HEK293T (cell line): ENCODE data around the gene DLX5.

Source experiments
- CTCF ChIA-PET: fragments of 350-600 bp; formaldehyde crosslinking; extraction: SDS; loops from one replicate; lab custom pipeline; 2021; ENCODE audit warnings: antibody characterized with exemption, inconsistent platforms; lab: Yijun Ruan, JAX
- POLR2A ChIA-PET: fragments of 350-600 bp; formaldehyde crosslinking; extraction: SDS; loops from one replicate; lab custom pipeline; 2020; ENCODE audit warnings: antibody characterized with exemption, inconsistent platforms; lab: Yijun Ruan, JAX
- DNase-seq: peaks from one replicate; pipeline ENCODE4 v3.0.0; 2012; ENCODE audit warnings: mixed read lengths; ENCODE audit errors: extremely low spot score
- ARNT ChIP-seq: fragments of 450-650 bp; IDR thresholded peaks from 2 replicates; pipeline ENCODE4 v1.6.1; 2017; ENCODE audit warnings: mild to moderate bottlenecking
- BHLHE40 ChIP-seq: fragments of 450-650 bp; IDR thresholded peaks from 2 replicates; pipeline ENCODE4 v1.6.1; 2016; ENCODE audit warnings: mild to moderate bottlenecking, moderate library complexity, borderline replicate concordance
- CTBP1 ChIP-seq: fragments of 450-650 bp; IDR thresholded peaks from 2 replicates; pipeline ENCODE4 v1.6.1; 2016; ENCODE audit warnings: borderline replicate concordance
- ELF4 ChIP-seq: fragments of 450-650 bp; IDR thresholded peaks from 2 replicates; pipeline ENCODE4 v1.6.1; 2017; ENCODE audit warnings: antibody characterized with exemption
- FOXA1 ChIP-seq: fragments of 450-650 bp; IDR thresholded peaks from 2 replicates; pipeline ENCODE4 v1.6.1; 2016; ENCODE audit warnings: mild to moderate bottlenecking
- FOXK2 ChIP-seq: fragments of 450-650 bp; IDR thresholded peaks from 2 replicates; pipeline ENCODE4 v1.6.1; 2016; ENCODE audit warnings: mild to moderate bottlenecking
- FOXM1 ChIP-seq: fragments of 450-650 bp; IDR thresholded peaks from 2 replicates; pipeline ENCODE4 v1.6.1; 2017; ENCODE audit warnings: mild to moderate bottlenecking, borderline replicate concordance
- HDGF ChIP-seq: fragments of 450-650 bp; IDR thresholded peaks from 2 replicates; pipeline ENCODE4 v1.6.1; 2017; ENCODE audit warnings: antibody characterized with exemption, borderline replicate concordance
- L3MBTL2 ChIP-seq: fragments of 450-650 bp; conservative IDR thresholded peaks from 2 replicates; pipeline ENCODE4 v1.6.1; 2016; ENCODE audit warnings: mild to moderate bottlenecking
- LEF1 ChIP-seq: fragments of 450-650 bp; IDR thresholded peaks from 2 replicates; pipeline ENCODE4 v1.6.1; 2017; ENCODE audit warnings: mild to moderate bottlenecking, borderline replicate concordance
- NFRKB ChIP-seq: fragments of 450-650 bp; IDR thresholded peaks from 2 replicates; pipeline ENCODE4 v1.6.1; 2016; ENCODE audit warnings: mild to moderate bottlenecking, moderate library complexity
- SP1 ChIP-seq: fragments of 450-650 bp; IDR thresholded peaks from 2 replicates; pipeline ENCODE4 v1.6.1; 2017
- SUZ12 ChIP-seq: fragments of 450-650 bp; IDR thresholded peaks from 2 replicates; pipeline ENCODE4 v1.6.1; 2016; ENCODE audit warnings: mild to moderate bottlenecking
- TARDBP ChIP-seq: fragments of 450-650 bp; IDR thresholded peaks from 2 replicates; pipeline ENCODE4 v1.6.1; 2016
- ZNF384 ChIP-seq: fragments of 450-650 bp; IDR thresholded peaks from 2 replicates; pipeline ENCODE4 v1.6.1; 2016
- TF ChIP-seq, protein P1 (sequence below): fragments of 450-650 bp; IDR thresholded peaks from 2 replicates; pipeline ENCODE4 v1.6.1; 2016

Gene DLX5

DNA sequence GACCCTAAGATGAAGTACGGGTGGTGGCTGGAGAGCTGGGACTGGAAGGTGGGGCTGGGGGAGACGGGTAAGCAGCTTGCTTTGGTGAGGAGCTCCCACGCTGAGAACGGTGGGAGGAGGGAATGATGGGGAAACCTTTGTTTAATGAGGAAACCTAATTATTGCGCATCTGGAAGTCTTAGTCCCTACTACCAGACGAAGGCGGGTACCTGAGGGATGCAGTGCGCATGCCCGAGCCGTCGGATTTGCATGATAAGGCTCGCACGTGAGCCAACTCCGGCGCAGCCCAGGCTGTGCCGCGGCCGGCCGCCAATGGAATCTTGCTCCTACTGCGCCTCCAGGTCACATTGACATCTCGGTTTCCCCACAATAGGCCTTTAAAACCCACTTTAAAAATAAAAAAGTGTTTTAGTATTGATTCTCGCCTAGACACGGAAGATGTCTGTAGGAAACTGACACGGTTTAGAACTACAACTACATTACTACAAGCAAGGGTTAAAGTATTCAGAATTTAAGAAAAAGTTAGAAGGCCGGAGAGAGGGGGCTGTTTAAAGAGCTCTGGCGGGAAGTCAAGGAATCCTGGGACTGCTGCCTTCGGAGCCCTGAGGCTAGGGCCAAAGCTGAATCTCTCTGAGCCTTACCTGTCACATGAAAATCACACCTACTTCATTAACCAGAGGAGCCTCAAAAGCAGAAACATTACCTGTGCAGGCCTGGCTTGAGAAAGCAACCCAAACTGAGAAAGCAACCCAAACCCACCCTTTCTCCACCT, 31.4 kb downstream of the DLX5 start:
- TF ChIP-seq TARDBP, result no peak
- TF ChIP-seq FOXK2, result no peak
- no peak for TF ChIP-seq SUZ12
- no peak for TF ChIP-seq ZNF384
- no peak for TF ChIP-seq HDGF
- TF ChIP-seq, protein P1, sequence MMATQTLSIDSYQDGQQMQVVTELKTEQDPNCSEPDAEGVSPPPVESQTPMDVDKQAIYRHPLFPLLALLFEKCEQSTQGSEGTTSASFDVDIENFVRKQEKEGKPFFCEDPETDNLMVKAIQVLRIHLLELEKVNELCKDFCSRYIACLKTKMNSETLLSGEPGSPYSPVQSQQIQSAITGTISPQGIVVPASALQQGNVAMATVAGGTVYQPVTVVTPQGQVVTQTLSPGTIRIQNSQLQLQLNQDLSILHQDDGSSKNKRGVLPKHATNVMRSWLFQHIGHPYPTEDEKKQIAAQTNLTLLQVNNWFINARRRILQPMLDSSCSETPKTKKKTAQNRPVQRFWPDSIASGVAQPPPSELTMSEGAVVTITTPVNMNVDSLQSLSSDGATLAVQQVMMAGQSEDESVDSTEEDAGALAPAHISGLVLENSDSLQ, result no peak
- no peak for TF ChIP-seq SP1
- no peak for TF ChIP-seq LEF1
- TF ChIP-seq NFRKB, result no peak
- no peak for TF ChIP-seq CTBP1
- TF ChIP-seq ELF4, result no peak
- no peak for TF ChIP-seq L3MBTL2
- no peak for TF ChIP-seq ARNT
- no peak for TF ChIP-seq BHLHE40
- no peak for TF ChIP-seq FOXA1
- POLR2A ChIA-PET, result no interaction called here
- CTCF ChIA-PET, result interaction anchor here (0.6 kb wide), 1 partner anchor 24 kb away, joined by 3 read pairs; no protein-coding TSS in a partner anchor
- DNase-seq, result no peak

DNA sequence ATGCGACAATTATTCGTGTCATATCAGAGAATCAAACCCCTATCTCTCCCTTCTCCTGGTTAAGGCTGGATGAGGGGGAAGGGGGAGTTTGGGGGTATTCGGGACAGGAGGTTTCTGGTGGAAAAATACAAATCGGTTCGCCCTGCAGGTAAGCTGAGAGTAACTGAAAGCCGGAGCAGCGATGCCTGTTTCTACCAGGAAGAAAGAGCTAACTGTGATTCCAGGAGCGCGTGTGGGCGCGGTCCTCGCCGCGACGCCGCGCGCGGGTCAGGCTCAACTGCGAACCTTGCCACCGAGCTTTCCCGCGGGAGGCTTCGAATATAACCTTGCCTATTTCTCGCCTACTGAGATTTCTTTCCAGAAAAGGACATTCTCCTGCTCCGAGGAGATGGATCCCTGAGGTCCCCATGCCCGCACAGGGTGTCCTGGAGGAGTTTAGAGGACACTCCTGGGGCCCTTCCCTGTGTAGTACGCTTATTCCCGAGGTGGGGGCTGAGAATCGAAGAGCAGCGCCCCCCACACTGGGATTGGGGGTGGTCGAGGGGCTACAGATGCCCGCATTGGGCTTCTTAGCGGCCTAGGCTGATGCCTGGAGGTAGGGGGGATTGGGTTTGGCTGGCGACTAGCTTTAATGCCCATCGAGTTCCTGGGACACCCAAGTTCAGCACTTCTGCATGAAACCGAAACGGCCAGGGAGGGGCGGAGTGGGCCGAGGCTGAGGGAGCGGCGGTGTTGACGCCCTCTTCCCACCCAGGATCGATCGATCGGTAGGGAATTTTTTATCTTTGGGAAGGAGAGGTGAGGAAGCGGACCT, 32.2 kb downstream of the DLX5 start:
- CTCF ChIA-PET, result no interaction called here

DNA sequence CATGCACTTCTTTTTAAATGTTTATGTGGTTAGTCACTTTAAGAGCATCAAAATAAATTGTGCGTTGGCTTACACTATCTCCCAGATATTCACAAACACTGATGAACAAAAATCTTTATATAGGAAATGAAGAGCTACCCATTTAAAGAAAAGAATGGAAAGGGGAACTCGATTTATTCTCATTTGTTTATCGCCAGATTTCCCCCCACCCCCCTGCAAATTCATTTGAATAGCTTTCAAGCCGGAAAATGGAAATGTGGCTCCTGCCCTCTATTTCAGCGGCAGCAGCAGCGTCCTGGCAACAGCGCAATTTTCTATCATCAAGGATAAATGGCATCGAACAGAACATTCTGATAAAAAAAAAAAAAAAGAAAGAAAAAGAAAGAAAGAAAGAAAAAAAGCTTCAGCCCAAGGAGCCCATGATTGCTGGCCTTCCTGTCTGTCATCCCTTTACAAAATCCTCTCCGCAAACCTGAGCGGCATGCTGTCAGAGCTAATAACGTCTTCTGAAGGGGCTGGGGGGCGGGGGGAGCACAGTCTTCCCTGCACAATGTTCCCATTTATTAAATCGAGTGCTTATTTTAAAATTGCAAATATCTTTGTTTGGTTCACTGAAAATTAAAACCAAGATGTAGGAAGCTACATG, 33.0 kb downstream of the DLX5 start:
- CTCF ChIA-PET, result no interaction called here
- DNase-seq, result no peak
- TF ChIP-seq FOXA1 (no peak), ZNF384 (no peak), TARDBP (no peak), BHLHE40 (no peak), LEF1 (no peak), HDGF (no peak), L3MBTL2 (no peak), CTBP1 (no peak), SP1 (no peak), SUZ12 (no peak)
- TF ChIP-seq, protein P1, result no peak
- POLR2A ChIA-PET, result no interaction called here

More for the DNA sequence above, 32.2 kb downstream of the DLX5 start:
- TF ChIP-seq BHLHE40, result no peak
- POLR2A ChIA-PET, result no interaction called here
- no peak for DNase-seq

DNA sequence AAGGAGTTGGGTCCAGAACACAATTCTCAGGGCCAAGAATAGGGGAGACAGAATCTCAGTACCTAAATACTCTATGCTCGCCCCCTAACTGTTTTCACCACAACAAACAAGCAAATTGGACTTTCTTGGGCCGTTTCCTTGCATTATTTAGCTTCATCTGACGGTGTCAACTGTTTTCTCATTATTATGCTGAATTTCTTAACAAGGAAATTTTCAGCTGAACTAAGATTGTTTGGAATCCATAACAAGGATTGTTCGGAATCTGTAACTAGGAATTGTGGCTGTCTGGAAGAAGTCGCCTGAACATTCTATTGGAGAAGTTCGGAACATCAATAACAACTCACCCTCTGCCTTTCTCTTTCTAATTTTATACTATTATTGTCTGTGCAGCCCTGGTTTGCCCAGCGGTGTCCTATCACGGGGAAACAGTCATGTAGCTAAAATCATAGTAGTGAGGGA, 34.7 kb downstream of the DLX5 start:
- TF ChIP-seq FOXM1 (no peak), BHLHE40 (no peak), LEF1 (no peak), L3MBTL2 (no peak), FOXA1 (no peak), ELF4 (no peak)
- TF ChIP-seq, protein P1, result no peak
- ChIA-PET CTCF (no interaction called here), POLR2A (no interaction called here)
- no peak for DNase-seq

DNA sequence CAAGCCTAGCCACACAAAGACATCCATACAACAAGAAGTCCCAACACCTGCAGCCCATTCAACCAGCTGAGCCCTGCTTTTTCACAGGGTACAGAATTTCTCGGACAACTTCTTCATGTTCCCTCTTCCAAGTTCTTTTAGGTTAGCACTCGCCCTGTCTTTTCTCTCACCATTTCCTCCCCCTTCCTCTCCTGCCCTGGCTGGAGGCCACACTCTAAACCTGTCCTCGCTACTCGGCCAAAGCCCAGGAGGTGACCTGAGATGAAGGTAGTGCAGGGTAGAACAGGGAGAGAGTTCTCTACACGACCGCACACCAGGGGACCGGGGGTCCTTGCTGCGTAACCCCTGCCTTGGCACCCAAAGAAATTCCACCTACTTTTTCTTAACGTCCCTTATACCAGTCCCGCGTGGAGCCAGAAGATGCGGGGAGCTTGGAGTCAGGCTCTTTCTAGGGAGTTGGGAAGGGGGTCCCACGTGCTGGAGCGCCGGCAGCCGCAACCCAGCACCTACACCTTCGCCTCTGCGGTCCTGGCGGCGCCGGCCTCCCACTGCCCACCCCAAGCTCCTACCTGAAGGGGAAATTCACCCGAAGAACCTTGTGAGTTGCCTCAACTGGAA, 35.3 kb downstream of the DLX5 start:
- CTCF ChIA-PET, result no interaction called here
- no peak for TF ChIP-seq SP1
- no peak for TF ChIP-seq LEF1
- no peak for TF ChIP-seq L3MBTL2
- no peak for DNase-seq
- POLR2A ChIA-PET, result interaction anchor here (1.2 kb wide), 1 partner anchor 15 kb away, joined by 4 read pairs; no protein-coding TSS in a partner anchor

DNA sequence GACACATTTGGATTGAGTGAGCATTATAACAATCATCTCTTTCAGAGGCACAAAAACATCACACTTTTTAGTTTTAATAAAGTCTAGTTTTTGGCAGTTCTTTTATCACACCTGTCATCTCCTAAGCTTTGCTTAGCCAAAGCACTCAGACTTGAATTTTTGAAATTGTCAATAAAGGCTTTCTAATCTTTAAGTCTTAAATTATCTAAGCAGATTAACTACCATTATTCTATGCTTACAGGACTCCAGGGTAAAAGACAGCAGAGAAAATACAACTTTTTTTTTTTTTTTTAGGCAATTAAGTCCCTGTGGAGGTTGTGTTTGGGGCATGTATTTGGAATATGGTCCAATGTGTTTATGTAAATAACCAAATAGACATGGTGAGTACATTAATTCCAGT, 36.9 kb downstream of the DLX5 start:
- CTCF ChIA-PET, result no interaction called here
- POLR2A ChIA-PET, result no interaction called here

More for the DNA sequence above, 36.9 kb downstream of the DLX5 start:
- DNase-seq, result no peak
- no peak for TF ChIP-seq ELF4
